Measurements from ENCODE around the gene GPR156. TPM values are rescaled to one million over a fixed set of nuclear protein-coding genes. Genes with fewer than 3 reads are reported as not detected.
A peak's percentile ranks its signal among the peaks of the same experiment; 100 is the strongest.
"Not testable (repeated sequence)": the region's sequence is repeated elsewhere in the genome, so short reads cannot be mapped to it uniquely, and the experiment has no call there.

GPR156 gene
- 1 to 10 TPM; 2.1 to 3.2 (median 3.0) TPM for polyA plus RNA-seq (ENCODE audit: insufficient read length in 4 of 4)

GRCh38 chr3:120284747-120285507 lies at the start of gene GPR156:
Gene GPR156 (minus strand): TSS chr3:120285222. CDS start chr3:120244098, 41,124 bp downstream.
- DNase-seq (ENCODE audit: low read depth in 4 of 4, low spot score in 3 of 4), result no peak

- no peak for DNase-seq (ENCODE audit: low read depth in 4 of 4, low spot score in 3 of 4)
Measured at GRCh38 chr3:120332646-120333045, 47.6 kb upstream of the GPR156 start.

DNA sequence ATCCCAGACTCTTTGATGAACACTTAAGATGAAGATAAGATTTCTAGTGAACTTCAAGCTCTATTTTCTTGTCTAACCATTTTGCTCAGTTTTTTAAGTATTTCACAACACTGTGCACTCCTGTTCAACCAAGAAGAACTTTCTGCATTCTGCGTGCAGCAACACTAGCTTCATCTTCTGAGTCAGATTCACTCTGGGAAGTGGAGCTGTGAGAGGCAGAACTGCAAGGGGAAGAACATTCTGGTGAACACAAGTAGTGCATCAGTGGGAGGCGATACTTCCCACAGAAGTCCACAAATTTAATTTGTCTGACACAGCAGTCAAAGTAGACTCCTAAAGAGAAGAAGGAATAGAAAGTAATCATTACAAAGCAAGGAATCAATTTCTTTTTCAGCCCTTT lies 46.1 kb upstream of the GPR156 start:
- DNase-seq (ENCODE audit: low read depth in 4 of 4, low spot score in 3 of 4), result no peak

- no peak for DNase-seq (ENCODE audit: low read depth in 4 of 4, low spot score in 3 of 4)
Measured at GRCh38 chr3:120326784-120327183, 41.8 kb upstream of the GPR156 start.

DNA sequence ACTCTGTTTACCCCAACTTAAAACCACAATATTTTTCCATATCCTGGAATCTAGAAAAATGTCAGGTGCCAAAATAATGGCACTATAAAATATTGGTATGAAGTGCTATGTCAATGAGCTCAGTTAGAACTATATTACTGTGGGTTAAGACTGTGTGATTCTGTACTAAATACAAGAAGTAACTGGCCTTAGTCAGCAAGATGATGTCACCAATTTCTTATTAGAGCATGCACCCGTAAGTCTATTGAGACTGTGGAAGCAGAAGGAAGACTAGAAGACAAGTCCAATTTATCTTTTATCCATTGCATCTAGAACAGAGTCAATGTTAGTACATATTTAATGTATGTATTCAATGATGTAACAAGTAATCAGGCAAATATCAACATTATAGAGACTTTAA lies 39.2 kb upstream of the GPR156 start:
- DNase-seq (ENCODE audit: low read depth in 4 of 4, low spot score in 3 of 4), result no peak

GRCh38 chr3:120323761-120324160 lies 38.7 kb upstream of the GPR156 start:
- DNase-seq (ENCODE audit: low read depth in 4 of 4, low spot score in 3 of 4), result not testable (repeated sequence)

- DNase-seq (ENCODE audit: low read depth in 4 of 4, low spot score in 3 of 4), result no peak
Measured at GRCh38 chr3:120311863-120312794, 27.1 kb upstream of the GPR156 start.

DNA sequence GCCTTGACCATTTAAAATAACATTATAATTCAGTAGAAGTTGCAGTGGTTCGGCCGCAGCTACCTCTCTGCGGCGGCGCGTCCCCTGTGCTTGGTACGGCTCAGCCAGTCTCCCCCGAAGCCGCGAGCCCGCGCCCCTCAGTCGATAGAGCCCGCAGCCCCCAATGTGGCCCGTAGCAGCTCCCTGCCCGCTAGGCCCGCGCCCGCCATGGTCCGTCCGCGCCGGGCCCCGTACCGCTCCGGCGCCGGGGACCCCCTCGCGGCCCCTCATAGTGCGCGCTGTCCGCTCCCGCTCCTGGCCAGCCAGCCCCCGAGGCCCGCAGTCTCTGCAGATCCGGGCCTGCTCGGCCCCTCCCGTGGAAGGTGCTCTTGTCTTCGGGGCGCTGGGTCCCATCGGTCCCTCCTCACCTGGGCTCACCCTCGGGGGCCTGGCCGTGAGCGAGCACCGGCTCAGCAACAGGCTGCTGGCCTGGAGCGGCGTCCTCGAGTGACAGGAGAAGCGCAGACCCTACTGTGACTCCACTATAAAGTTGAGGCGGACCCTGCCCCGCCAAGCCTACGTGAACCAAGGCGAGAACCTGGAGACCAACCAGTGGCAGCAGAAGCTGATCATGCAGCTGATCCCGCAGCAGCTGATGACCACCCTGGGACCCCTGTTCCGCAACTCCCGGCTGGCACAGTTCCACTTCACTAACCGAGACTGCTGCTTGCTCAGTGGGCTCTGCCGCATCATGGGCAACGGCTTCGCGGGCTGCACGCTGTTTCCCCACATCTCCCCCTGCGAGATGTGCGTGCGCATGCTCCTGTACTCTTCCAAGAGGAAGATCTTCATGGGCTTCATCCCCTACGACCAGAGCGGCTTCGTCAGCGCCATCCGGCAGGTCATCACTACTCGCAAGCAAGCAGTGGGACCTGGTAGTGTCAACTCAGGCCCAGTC lies 21.8 kb upstream of the GPR156 start:
- no peak for DNase-seq (ENCODE audit: low read depth in 4 of 4, low spot score in 3 of 4)

DNA sequence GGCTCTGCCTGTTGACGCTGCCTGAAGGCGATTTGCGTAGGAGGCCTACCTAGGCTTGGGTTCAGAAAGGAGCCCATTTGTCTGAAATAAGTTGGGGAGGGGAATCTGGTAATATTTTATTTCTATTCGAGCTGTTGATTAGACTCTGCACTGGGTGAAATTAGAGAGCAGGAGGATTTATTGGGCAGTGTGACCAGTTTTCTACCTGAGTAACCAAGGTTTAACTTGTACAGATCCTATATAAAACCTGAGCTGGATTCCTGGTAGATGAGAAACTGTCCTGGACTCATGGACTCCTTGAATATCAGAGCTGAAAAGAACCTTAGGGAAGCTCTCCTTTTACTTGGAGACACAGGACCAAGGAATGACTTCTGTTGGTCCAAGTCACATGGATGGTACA lies 19.6 kb upstream of the GPR156 start:
- peak in 3 of 4 donors; percentile 41 to 56 (median 54) for DNase-seq (ENCODE audit: low read depth in 4 of 4, low spot score in 3 of 4)

DNA sequence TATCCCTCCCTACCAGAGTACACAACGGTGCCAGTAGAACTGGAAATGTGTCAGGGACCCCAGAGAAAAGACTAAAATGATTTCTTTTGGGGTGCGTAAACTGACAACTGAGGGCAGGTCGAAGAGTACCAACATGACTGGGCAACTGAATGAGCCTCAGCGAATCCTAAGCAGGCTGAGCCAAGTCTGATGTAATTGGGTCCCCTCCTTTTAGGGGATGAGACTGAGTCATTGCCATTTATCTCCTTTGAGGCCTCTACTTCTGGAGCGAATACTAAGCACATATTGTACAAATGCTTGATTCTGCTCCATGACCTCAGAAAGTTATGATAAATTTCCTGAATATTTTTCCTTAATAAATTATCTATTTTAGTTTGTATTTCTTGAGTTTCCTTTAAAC lies 17.3 kb upstream of the GPR156 start:
- DNase-seq (ENCODE audit: low read depth in 4 of 4, low spot score in 3 of 4), result no peak

- DNase-seq (ENCODE audit: low read depth in 4 of 4, low spot score in 3 of 4), result no peak
Measured at GRCh38 chr3:120300971-120301370, 15.9 kb upstream of the GPR156 start.

GRCh38 chr3:120299403-120299802 lies 14.4 kb upstream of the GPR156 start:
- no peak for DNase-seq (ENCODE audit: low read depth in 4 of 4, low spot score in 3 of 4)

GRCh38 chr3:120298996-120299395 lies 14.0 kb upstream of the GPR156 start:
- no peak for DNase-seq (ENCODE audit: low read depth in 4 of 4, low spot score in 3 of 4)

GRCh38 chr3:120291552-120291951 lies 6.5 kb upstream of the GPR156 start:
- DNase-seq (ENCODE audit: low read depth in 4 of 4, low spot score in 3 of 4), result not testable (repeated sequence)

DNA sequence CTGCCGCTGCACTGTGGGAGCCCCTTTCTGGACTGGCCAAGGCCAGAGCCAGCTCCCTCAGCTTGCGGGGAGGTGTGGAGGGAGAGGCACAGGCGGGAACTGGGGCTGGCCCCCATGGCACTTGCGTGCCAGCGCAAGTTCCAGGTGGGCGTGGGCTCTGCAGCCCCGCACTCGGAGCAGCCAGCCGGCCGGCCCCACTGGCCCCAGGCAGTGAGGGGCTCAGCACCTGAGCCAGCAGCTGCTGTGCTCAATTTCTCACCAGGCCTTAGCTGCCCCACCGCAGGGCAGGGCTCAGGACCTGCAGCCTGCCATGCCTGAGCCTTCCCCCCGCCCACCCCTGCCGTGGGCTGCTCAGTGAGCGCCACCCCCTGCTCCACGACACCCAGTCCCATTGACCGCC lies 4.6 kb upstream of the GPR156 start:
- DNase-seq (ENCODE audit: low read depth in 4 of 4, low spot score in 3 of 4), result no peak

DNA sequence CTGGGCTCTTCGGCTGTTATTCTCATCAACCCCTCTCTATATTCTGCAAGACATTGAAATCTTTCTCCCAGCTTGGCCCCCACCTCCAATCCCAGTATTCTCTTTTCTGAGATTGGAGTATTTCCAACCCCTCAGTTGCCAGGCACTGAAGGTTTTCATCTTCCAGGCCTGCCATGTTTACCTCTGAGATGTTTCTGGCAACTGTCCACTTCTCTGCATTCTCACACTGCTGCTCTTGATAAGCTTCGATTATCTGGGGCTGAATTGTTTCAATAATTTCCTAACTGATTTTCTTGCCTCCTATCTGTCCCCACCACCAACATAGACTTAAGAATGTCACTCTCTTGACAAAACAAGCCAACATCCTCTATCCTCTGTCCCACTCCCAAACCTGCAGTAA lies 1.4 kb upstream of the GPR156 start:
- DNase-seq (ENCODE audit: low read depth in 4 of 4, low spot score in 3 of 4), result no peak

DNA sequence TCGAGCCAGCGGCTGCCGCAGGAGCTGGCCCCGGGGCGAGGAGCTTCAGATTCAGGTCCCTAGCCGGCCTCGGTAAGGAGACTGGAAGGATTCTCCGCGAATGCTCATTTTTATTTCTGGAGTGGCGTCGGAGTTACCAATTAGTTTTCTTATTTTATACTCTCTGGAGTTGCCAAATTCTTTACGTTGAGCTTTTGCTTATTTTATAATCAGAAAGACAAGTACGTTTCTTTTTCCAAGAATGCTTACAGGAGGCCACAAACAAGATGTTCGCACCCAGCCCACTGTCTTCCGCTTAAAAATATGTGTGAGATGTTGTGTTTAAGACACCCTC lies 453 bp upstream of the GPR156 start:
- no peak for DNase-seq (ENCODE audit: low read depth in 4 of 4, low spot score in 3 of 4)

DNA sequence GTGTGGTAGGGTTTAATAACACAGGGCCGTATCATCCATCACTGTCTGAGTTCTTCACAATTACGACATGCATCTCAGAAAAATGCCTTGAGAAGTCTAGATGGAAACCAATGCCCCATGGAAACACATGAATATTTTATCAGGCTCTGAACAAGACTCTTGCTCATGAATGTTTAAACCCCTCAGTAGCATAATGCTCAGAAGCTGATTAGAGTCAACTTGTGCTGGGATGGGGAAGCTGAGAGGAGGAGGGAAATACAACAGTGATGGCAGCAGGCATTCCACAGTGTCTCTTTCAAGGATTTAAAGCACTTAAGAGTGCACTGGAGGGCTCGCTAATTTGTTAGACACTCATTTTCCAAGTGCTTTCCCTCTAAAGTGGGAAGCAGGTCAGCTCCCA lies 3.8 kb downstream of the GPR156 start:
- no peak for DNase-seq (ENCODE audit: low read depth in 4 of 4, low spot score in 3 of 4)

- no peak for DNase-seq (ENCODE audit: low read depth in 4 of 4, low spot score in 3 of 4)
Measured at GRCh38 chr3:120280566-120280965, 4.5 kb downstream of the GPR156 start.

DNA sequence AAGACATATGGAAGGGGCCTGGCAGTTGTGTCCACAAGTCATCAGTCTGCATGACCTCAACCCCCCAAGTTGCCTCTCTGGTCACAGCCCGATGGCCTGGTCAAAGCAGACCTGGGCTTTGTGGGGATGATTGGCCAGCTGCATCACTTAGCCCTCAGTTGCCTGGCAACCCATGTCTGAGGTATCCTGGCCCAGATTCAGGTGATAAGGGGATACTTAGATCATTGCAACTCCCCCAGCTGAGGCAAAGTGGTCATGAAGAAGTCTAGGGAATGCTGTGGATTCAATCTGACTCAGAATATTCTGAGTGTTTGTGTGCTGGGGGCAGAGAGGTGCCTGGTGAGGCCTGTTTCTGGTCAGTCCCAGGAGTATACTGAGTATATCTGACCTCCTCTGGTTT lies 5.0 kb downstream of the GPR156 start:
- no peak for DNase-seq (ENCODE audit: low read depth in 4 of 4, low spot score in 3 of 4)

DNA sequence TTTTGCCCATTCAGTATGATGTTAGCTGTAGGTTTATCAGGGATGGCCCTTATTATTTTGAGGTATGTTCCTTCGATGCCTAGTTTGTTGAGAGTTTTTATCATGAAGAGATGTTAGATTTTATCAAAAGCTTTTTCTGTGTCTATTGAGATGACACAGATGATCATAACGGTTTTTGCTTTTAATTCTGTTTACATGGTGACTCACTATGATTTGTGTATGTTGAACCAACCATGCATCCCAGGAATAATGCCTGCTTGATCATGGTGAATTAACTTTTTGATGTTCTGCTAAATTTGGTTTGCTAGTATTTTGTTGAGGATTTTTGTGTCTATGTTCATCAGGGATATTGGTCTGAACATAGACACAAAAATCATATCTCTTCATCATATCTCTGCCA lies 8.3 kb downstream of the GPR156 start:
- DNase-seq (ENCODE audit: low read depth in 4 of 4, low spot score in 3 of 4), result no peak
